Neural cell (in vitro differentiated cells): ENCODE measurements around the gene MRTFA. TPM values are rescaled to one million over a fixed set of nuclear protein-coding genes. Genes with fewer than 3 reads are reported as not detected.

Experiments
- H2AFZ ChIP-seq: fragments of 200-600, 300-800 bp; sonication (generic), shearing (Covaris generic); 2 replicates; pipeline ENCODE4 v1.6.0; 2014; ENCODE audit warnings: low read depth, mild to moderate bottlenecking, antibody characterized with exemption, low read length, moderate library complexity
- H3F3A ChIP-seq: fragments of 200-600 bp; shearing (Covaris generic); 2 replicates; pipeline ENCODE4 v1.6.1; 2016; ENCODE audit warnings: mild to moderate bottlenecking, moderate library complexity, mixed read lengths, antibody characterized with exemption, low read length; ENCODE audit not compliant: insufficient read depth, poor library complexity, severe bottlenecking
- H3K27ac ChIP-seq: fragments of 200-600, 300-800 bp; sonication (generic), shearing (Covaris generic); 2 replicates; pipeline ENCODE4 v1.5.1; 2014; ENCODE audit warnings: mild to moderate bottlenecking, low read length, moderate library complexity
- H3K27me3 ChIP-seq: fragments of 300-800, 200-600 bp; sonication (generic), shearing (Covaris generic); 2 replicates; pipeline ENCODE4 v1.6.0; 2014; ENCODE audit warnings: mild to moderate bottlenecking, low read depth, low read length, moderate library complexity; ENCODE audit not compliant: insufficient read depth
- H3K36me3 ChIP-seq: fragments of 300-800, 200-600 bp; sonication (generic), shearing (Covaris generic); 2 replicates; pipeline ENCODE4 v1.5.1; 2014; ENCODE audit warnings: mild to moderate bottlenecking, antibody characterized with exemption, low read length, moderate library complexity; ENCODE audit not compliant: insufficient read depth
- H3K4me2 ChIP-seq: fragments of 300-800, 200-600 bp; sonication (generic), shearing (Covaris generic); 2 replicates; pipeline ENCODE4 v1.6.0; 2014; ENCODE audit warnings: mild to moderate bottlenecking, low read length
- H3K4me3 ChIP-seq: fragments of 300-800, 200-600 bp; sonication (generic), shearing (Covaris generic); 2 replicates; pipeline ENCODE4 v1.5.1; 2014; ENCODE audit warnings: mild to moderate bottlenecking, low read length, moderate library complexity
- H3K79me2 ChIP-seq: fragments of 200-600 bp; shearing (Covaris generic); replicated peaks from 2 replicates; pipeline ENCODE4 v1.6.0; 2014; ENCODE audit warnings: mild to moderate bottlenecking, low read length, moderate library complexity; ENCODE audit not compliant: insufficient read depth
- H3K9ac ChIP-seq: fragments of 300-800, 200-600 bp; sonication (generic), shearing (Covaris generic); 2 replicates; pipeline ENCODE4 v1.6.1; 2016; ENCODE audit warnings: mild to moderate bottlenecking, low read length, mixed read lengths
- H3K9me2 ChIP-seq: fragments of 200-600 bp; shearing (Covaris generic); 2 replicates; pipeline ENCODE4 v1.6.1; 2016; ENCODE audit warnings: mild to moderate bottlenecking, low read length, mixed read lengths; ENCODE audit not compliant: insufficient read depth
- H3K9me3 ChIP-seq: fragments of 200-600, 300-800 bp; sonication (generic), shearing (Covaris generic); 2 replicates; pipeline ENCODE4 v1.6.1; 2016; ENCODE audit warnings: mild to moderate bottlenecking, mixed run types, low read length, moderate library complexity, mixed read lengths
- H4K20me1 ChIP-seq: fragments of 200-600 bp; shearing (Covaris generic); 2 replicates; pipeline ENCODE4 v1.6.1; 2016; ENCODE audit warnings: mild to moderate bottlenecking, mixed run types; ENCODE audit not compliant: insufficient read depth
- EP300 ChIP-seq: fragments of 450-650 bp; conservative IDR thresholded peaks from 2 replicates; pipeline ENCODE4 v1.6.1; 2014; ENCODE audit warnings: antibody characterized with exemption, mild to moderate bottlenecking, moderate library complexity; ENCODE audit not compliant: poor library complexity, severe bottlenecking
- EZH2 ChIP-seq: fragments of 200-600, 300-800 bp; shearing (Covaris generic), sonication (generic); IDR thresholded peaks from 2 replicates; pipeline ENCODE4 v1.6.1; 2014; ENCODE audit warnings: antibody characterized with exemption, low read length, borderline replicate concordance, mild to moderate bottlenecking; ENCODE audit not compliant: insufficient read depth, poor library complexity, severe bottlenecking
- MXI1 ChIP-seq: fragments of 450-650 bp; conservative IDR thresholded peaks from 2 replicates; pipeline ENCODE4 v1.6.1; 2014; ENCODE audit warnings: antibody characterized with exemption, mild to moderate bottlenecking; ENCODE audit not compliant: poor library complexity, severe bottlenecking
- POLR2AphosphoS5 ChIP-seq: IDR thresholded peaks from 2 replicates; pipeline ENCODE4 v1.6.1; 2012
- RAD21 ChIP-seq: fragments of 450-650 bp; conservative IDR thresholded peaks from 2 replicates; pipeline ENCODE4 v1.6.1; 2014; ENCODE audit warnings: antibody characterized with exemption, mild to moderate bottlenecking, moderate library complexity
- SMC3 ChIP-seq: fragments of 450-650 bp; conservative IDR thresholded peaks from 2 replicates; pipeline ENCODE4 v1.6.1; 2014; ENCODE audit warnings: antibody characterized with exemption, mild to moderate bottlenecking, moderate library complexity; ENCODE audit not compliant: poor library complexity
- TAF1 ChIP-seq: IDR thresholded peaks from 2 replicates; pipeline ENCODE4 v1.6.1; 2012; ENCODE audit warnings: low read depth
- polyA plus RNA-seq: library from polyadenylated mRNA; depleted of rRNA; stranded (reverse); fragments of >200 nt; gene quantifications from 2 replicates; pipeline ENCODE4 v1.2.3, GENCODE V29; 2014
- TF ChIP-seq, protein P1 (sequence below): IDR thresholded peaks from 2 replicates; pipeline ENCODE4 v1.6.1; 2012; ENCODE audit warnings: borderline replicate concordance
- TF ChIP-seq, protein P2 (sequence below): fragments of 450-650 bp; IDR thresholded peaks from 2 replicates; pipeline ENCODE4 v1.5.1; 2014; ENCODE audit warnings: antibody characterized with exemption, mild to moderate bottlenecking, moderate library complexity; ENCODE audit not compliant: poor library complexity, severe bottlenecking

MRTFA gene
- polyA plus RNA-seq, 1 donor from 2014 or later, result 19.3 TPM

- no peak for TF ChIP-seq EP300
- TF ChIP-seq SMC3, result no peak
- TF ChIP-seq, protein P1, sequence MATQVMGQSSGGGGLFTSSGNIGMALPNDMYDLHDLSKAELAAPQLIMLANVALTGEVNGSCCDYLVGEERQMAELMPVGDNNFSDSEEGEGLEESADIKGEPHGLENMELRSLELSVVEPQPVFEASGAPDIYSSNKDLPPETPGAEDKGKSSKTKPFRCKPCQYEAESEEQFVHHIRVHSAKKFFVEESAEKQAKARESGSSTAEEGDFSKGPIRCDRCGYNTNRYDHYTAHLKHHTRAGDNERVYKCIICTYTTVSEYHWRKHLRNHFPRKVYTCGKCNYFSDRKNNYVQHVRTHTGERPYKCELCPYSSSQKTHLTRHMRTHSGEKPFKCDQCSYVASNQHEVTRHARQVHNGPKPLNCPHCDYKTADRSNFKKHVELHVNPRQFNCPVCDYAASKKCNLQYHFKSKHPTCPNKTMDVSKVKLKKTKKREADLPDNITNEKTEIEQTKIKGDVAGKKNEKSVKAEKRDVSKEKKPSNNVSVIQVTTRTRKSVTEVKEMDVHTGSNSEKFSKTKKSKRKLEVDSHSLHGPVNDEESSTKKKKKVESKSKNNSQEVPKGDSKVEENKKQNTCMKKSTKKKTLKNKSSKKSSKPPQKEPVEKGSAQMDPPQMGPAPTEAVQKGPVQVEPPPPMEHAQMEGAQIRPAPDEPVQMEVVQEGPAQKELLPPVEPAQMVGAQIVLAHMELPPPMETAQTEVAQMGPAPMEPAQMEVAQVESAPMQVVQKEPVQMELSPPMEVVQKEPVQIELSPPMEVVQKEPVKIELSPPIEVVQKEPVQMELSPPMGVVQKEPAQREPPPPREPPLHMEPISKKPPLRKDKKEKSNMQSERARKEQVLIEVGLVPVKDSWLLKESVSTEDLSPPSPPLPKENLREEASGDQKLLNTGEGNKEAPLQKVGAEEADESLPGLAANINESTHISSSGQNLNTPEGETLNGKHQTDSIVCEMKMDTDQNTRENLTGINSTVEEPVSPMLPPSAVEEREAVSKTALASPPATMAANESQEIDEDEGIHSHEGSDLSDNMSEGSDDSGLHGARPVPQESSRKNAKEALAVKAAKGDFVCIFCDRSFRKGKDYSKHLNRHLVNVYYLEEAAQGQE, result no peak
- TF ChIP-seq, protein P2, sequence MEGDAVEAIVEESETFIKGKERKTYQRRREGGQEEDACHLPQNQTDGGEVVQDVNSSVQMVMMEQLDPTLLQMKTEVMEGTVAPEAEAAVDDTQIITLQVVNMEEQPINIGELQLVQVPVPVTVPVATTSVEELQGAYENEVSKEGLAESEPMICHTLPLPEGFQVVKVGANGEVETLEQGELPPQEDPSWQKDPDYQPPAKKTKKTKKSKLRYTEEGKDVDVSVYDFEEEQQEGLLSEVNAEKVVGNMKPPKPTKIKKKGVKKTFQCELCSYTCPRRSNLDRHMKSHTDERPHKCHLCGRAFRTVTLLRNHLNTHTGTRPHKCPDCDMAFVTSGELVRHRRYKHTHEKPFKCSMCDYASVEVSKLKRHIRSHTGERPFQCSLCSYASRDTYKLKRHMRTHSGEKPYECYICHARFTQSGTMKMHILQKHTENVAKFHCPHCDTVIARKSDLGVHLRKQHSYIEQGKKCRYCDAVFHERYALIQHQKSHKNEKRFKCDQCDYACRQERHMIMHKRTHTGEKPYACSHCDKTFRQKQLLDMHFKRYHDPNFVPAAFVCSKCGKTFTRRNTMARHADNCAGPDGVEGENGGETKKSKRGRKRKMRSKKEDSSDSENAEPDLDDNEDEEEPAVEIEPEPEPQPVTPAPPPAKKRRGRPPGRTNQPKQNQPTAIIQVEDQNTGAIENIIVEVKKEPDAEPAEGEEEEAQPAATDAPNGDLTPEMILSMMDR, result no peak
- no peak for TF ChIP-seq RAD21
- no peak for TF ChIP-seq POLR2AphosphoS5
- no peak for TF ChIP-seq TAF1
- TF ChIP-seq EZH2, result no peak
- no peak overlapping the region for H3K4me3 ChIP-seq
- H4K20me1 ChIP-seq, result no peaks in the 10 kb centered on the region
- no peak overlapping the region for H3K4me2 ChIP-seq
- no peaks in the 10 kb centered on the region for H3K27me3 ChIP-seq
- no peaks in the 10 kb centered on the region for H3K79me2 ChIP-seq
- no peaks in the 10 kb centered on the region for H3K9me2 ChIP-seq
- H3K27ac ChIP-seq, result no peak overlapping the region
- no peaks in the 10 kb centered on the region for H3K9me3 ChIP-seq
- H3K9ac ChIP-seq, result no peak overlapping the region
- no peaks in the 10 kb centered on the region for H3F3A ChIP-seq
- H2AFZ ChIP-seq, result no peak overlapping the region
- no peaks in the 10 kb centered on the region for H3K36me3 ChIP-seq
These were observed 248.3 kb downstream of the MRTFA start for GRCh38 chr22:40388231-40388630.

- no peak for TF ChIP-seq RAD21
- TF ChIP-seq, protein P1, result no peak
- TF ChIP-seq MXI1, result no peak
- no peak for TF ChIP-seq EZH2
- TF ChIP-seq EP300, result no peak
- TF ChIP-seq TAF1, result no peak
- TF ChIP-seq POLR2AphosphoS5, result no peak
- TF ChIP-seq, protein P2, result no peak
- TF ChIP-seq SMC3, result no peak
- no peak overlapping the region for H3K9ac ChIP-seq
- H3K79me2 ChIP-seq, result no peaks in the 10 kb centered on the region
- H3K27ac ChIP-seq, result no peak overlapping the region
- no peaks in the 10 kb centered on the region for H3F3A ChIP-seq
- no peaks in the 10 kb centered on the region for H3K27me3 ChIP-seq
- no peak overlapping the region for H3K4me2 ChIP-seq
- no peaks in the 10 kb centered on the region for H3K9me3 ChIP-seq
- no peaks in the 10 kb centered on the region for H3K9me2 ChIP-seq
- no peak overlapping the region for H3K4me3 ChIP-seq
- no peaks in the 10 kb centered on the region for H3K36me3 ChIP-seq
- no peaks in the 10 kb centered on the region for H4K20me1 ChIP-seq
- H2AFZ ChIP-seq, result no peak overlapping the region
These were observed 248.8 kb downstream of the MRTFA start for GRCh38 chr22:40387746-40388145.
